Muscle layer of colon (tissue), 2 donors: Measurements from ENCODE around the gene TECRL.

Source experiments
- H3K27ac ChIP-seq: one replicate; pipeline ENCODE4 v1.7.0; 2013; ENCODE audit warnings: low read depth, mild to moderate bottlenecking, low read length, moderate library complexity
- H3K27me3 ChIP-seq, 2 donors: one replicate each; pipeline ENCODE4 v1.7.0; 2013; ENCODE audit warnings: low read length in 2 of 2, mild to moderate bottlenecking in 2 of 2; ENCODE audit not compliant: insufficient read depth in 2 of 2, control insufficient read depth in 1 of 2
- H3K36me3 ChIP-seq: one replicate; pipeline ENCODE4 v1.7.0; 2013; ENCODE audit warnings: mild to moderate bottlenecking, low read length; ENCODE audit not compliant: insufficient read depth
- H3K4me1 ChIP-seq: one replicate; pipeline ENCODE4 v1.7.0; 2013; ENCODE audit warnings: mild to moderate bottlenecking, low read length; ENCODE audit not compliant: insufficient read depth
- H3K4me3 ChIP-seq, 2 donors: one replicate each; pipeline ENCODE4 v1.7.0; 2013; ENCODE audit warnings: low read length in 2 of 2, low read depth in 1 of 2, mild to moderate bottlenecking in 1 of 2, moderate library complexity in 1 of 2
- H3K9ac ChIP-seq: one replicate; pipeline ENCODE4 v1.7.0; 2013; ENCODE audit warnings: low read length
- H3K9me3 ChIP-seq: one replicate; pipeline ENCODE4 v1.7.0; 2013; ENCODE audit warnings: mild to moderate bottlenecking, low read length
- donor health status: abdominal sarcoma.
- donor health status: Adenocarcinoma of cecum.

The TECRL gene, protein sequence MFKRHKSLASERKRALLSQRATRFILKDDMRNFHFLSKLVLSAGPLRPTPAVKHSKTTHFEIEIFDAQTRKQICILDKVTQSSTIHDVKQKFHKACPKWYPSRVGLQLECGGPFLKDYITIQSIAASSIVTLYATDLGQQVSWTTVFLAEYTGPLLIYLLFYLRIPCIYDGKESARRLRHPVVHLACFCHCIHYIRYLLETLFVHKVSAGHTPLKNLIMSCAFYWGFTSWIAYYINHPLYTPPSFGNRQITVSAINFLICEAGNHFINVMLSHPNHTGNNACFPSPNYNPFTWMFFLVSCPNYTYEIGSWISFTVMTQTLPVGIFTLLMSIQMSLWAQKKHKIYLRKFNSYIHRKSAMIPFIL

DNA sequence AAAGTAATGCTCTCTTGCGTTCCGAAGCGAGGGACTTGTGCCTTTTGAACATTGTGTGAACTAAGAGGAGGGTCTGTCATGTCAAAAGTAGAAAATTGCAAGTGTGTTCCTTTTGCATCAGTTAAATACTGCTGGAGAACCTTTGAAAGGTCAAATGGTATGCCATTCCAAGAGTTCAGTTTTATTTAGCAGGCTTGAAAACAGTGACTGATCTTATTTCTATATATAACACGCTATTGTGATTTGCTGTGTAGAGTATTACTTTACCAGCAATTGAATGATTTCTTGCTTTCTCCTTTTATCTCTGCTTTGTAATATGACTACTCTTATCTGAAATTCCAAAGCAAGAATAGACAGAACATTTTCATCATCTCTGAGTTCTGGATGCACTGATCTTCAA lies at the start of gene TECRL:
Gene TECRL (minus strand): TSS at position 151 of the 400 bp plus-strand sequence. CDS start 99 bp downstream, at position 52.
- Histone ChIP-seq H3K36me3 (no peaks in the 10 kb centered on the region), H3K9me3 (no peaks in the 10 kb centered on the region), H3K4me3 (no peak within 1 kb of the TSS), H3K27ac (no peak within 1 kb of the TSS), H3K4me1 (no peaks in the 10 kb centered on the region), H3K9ac (no peak within 1 kb of the TSS), H3K27me3 (no peaks in the 10 kb centered on the region)

DNA sequence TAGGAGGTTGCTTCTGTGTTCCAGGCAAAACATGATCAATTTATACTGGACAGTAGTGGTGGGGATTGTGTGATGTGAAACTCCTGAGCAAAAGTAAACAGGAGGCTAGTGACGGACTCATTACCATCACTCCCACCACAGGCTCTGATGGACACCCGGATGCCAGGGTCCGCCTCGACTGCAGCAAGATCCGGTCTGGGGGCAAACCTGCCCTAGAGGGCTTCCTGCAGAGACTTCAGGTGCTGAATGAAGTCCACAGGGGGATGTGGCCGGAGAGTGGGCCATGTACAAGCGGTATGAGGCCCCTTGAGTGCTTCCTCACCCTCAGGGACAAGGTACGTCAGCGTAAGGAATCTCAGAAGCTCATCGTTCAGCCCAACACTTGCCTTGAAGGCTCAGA lies 23.4 kb upstream of the TECRL start:
- no peak overlapping the region for H3K27ac ChIP-seq
- no peaks in the 10 kb centered on the region for H3K9me3 ChIP-seq
- H3K4me3 ChIP-seq, result no peak overlapping the region
- H3K4me1 ChIP-seq, result no peaks in the 10 kb centered on the region
- no peaks in the 10 kb centered on the region for H3K27me3 ChIP-seq
- H3K9ac ChIP-seq, result no peak overlapping the region
- H3K36me3 ChIP-seq, result no peaks in the 10 kb centered on the region

- no peak overlapping the region for H3K27ac ChIP-seq
- no peak overlapping the region for H3K4me3 ChIP-seq
- no peaks in the 10 kb centered on the region for H3K9me3 ChIP-seq
- H3K36me3 ChIP-seq, result no peaks in the 10 kb centered on the region
- H3K4me1 ChIP-seq, result no peaks in the 10 kb centered on the region
- H3K27me3 ChIP-seq, result no peaks in the 10 kb centered on the region
- no peak overlapping the region for H3K9ac ChIP-seq
These were observed 21.7 kb upstream of the TECRL start for GRCh38 chr4:64430933-64431332.

DNA sequence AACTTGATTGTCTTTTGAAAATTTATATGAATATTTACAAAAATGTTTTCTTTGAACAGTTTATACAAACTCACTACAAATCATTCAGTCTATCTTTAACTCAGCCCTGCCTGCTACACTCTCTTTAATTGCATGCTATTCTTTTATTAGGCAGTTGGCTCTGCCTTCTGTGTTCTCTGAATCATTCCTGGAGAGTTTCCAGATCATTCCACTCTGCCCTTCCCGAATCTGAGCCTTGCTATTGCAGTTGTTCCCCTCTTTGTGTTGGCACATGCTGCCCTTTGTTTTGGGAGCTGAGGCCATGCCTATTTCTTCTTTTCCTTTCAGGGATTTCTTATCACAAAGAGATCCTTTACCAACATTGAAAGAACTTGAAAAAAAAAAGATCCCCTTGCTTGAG lies 8.7 kb upstream of the TECRL start:
- no peaks in the 10 kb centered on the region for H3K9me3 ChIP-seq
- no peak overlapping the region for H3K9ac ChIP-seq
- no peaks in the 10 kb centered on the region for H3K36me3 ChIP-seq
- H3K27ac ChIP-seq, result no peak overlapping the region
- H3K4me3 ChIP-seq, result no peak overlapping the region
- H3K27me3 ChIP-seq, result no peaks in the 10 kb centered on the region
- peaks cover 8% of the 10 kb centered on the region for H3K4me1 ChIP-seq

GRCh38 chr4:64407000-64407399 lies 2.2 kb downstream of the TECRL start:
- Histone ChIP-seq H3K27me3 (no peaks in the 10 kb centered on the region), H3K4me1 (no peaks in the 10 kb centered on the region), H3K9me3 (no peaks in the 10 kb centered on the region), H3K27ac (no peak overlapping the region), H3K4me3 (no peak overlapping the region), H3K9ac (no peak overlapping the region), H3K36me3 (no peaks in the 10 kb centered on the region)

GRCh38 chr4:64405761-64406160 lies 3.5 kb downstream of the TECRL start:
- Histone ChIP-seq H3K27me3 (no peaks in the 10 kb centered on the region), H3K27ac (no peak overlapping the region), H3K36me3 (no peaks in the 10 kb centered on the region), H3K4me3 (no peak overlapping the region), H3K4me1 (no peaks in the 10 kb centered on the region), H3K9me3 (no peaks in the 10 kb centered on the region), H3K9ac (no peak overlapping the region)

DNA sequence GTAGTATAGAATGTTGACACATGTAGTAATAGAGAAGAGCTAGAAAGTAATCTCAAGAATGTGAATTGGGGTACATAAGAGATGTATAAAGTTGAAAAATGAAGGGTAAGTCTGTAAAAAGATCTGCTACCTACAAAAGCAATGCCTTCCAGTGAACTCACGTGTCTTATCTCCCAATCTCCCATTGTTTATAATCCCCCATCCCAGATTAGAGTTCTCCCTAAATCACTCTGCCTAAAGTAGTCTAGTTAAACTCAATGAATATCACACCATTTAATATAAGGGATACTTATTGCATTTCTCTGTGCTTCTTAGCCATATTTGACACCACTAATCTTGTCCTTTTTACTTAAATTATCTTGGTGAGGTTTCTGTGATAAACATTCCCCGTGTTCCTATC lies 6.6 kb downstream of the TECRL start:
- Histone ChIP-seq H3K36me3 (no peaks in the 10 kb centered on the region), H3K27ac (no peak overlapping the region), H3K27me3 (no peaks in the 10 kb centered on the region), H3K9me3 (no peaks in the 10 kb centered on the region), H3K4me1 (no peaks in the 10 kb centered on the region), H3K9ac (no peak overlapping the region), H3K4me3 (no peak overlapping the region)

- Histone ChIP-seq H3K9me3 (no peaks in the 10 kb centered on the region), H3K36me3 (no peaks in the 10 kb centered on the region), H3K27ac (no peak overlapping the region), H3K9ac (no peak overlapping the region), H3K4me3 (no peak overlapping the region), H3K27me3 (no peaks in the 10 kb centered on the region), H3K4me1 (no peaks in the 10 kb centered on the region)
These were observed 9.7 kb downstream of the TECRL start for GRCh38 chr4:64399313-64400109.

DNA sequence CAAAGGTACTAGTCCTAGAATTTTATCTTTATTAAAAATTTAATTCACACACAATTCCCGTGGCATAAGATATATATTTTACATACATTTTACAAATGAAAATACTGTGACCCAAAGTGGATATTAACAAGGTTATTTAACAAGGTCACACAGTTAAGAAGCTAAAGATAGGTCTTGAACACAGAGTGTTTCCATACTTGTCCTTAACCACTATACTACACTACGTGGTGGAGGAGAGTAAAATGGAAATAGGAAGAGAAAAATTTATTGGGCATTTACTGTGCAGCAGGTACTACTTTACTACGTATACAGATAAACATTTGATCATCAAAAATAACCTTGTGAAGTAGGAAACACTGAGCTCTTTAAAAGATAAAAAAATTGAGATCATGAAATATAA lies 14.8 kb downstream of the TECRL start:
- no peaks in the 10 kb centered on the region for H3K9me3 ChIP-seq
- H3K27me3 ChIP-seq, result no peaks in the 10 kb centered on the region
- H3K4me3 ChIP-seq, result no peak overlapping the region
- H3K9ac ChIP-seq, result no peak overlapping the region
- H3K27ac ChIP-seq, result no peak overlapping the region
- no peaks in the 10 kb centered on the region for H3K36me3 ChIP-seq
- H3K4me1 ChIP-seq, result no peaks in the 10 kb centered on the region

DNA sequence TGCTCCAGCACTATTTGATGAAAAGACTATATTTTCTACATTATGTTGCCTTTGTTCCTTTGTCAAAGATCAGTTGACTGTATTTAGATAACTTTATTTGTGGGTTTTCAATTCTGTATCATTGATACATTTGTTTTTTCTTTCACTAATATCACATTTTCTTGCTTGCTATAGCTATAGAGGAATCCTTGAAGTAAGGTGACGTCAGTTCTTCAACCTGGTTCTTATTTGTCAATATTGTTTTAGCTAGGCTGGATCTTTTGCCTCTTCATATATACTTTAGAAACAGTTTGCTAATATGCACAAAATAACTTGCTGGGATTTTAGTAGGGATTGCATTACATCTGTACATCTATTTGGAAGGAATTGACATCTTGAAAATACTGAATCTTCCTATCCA lies 21.0 kb downstream of the TECRL start:
- H3K9me3 ChIP-seq, result no peaks in the 10 kb centered on the region
- H3K27ac ChIP-seq, result no peak overlapping the region
- H3K9ac ChIP-seq, result no peak overlapping the region
- no peaks in the 10 kb centered on the region for H3K27me3 ChIP-seq
- H3K4me3 ChIP-seq, result no peak overlapping the region
- no peaks in the 10 kb centered on the region for H3K4me1 ChIP-seq
- no peaks in the 10 kb centered on the region for H3K36me3 ChIP-seq

- H3K36me3 ChIP-seq, result no peaks in the 10 kb centered on the region
- no peaks in the 10 kb centered on the region for H3K9me3 ChIP-seq
- H3K27me3 ChIP-seq, result no peaks in the 10 kb centered on the region
- H3K27ac ChIP-seq, result no peak overlapping the region
- H3K9ac ChIP-seq, result no peak overlapping the region
- H3K4me1 ChIP-seq, result no peaks in the 10 kb centered on the region
- H3K4me3 ChIP-seq, result no peak overlapping the region
These were observed 24.0 kb downstream of the TECRL start for GRCh38 chr4:64385220-64385619.
